K562 (cell line): ENCODE results near the gene ELOVL4. TPM values are rescaled to one million over a fixed set of nuclear protein-coding genes. Genes with fewer than 3 reads are reported as not detected.
A peak's percentile ranks its signal among the peaks of the same experiment; 100 is the strongest.

Experiments used
- ATF2 ChIP-seq: sonication (generic); formaldehyde crosslinking; IDR thresholded peaks from 2 replicates; pipeline ENCODE4 v1.8.1; 2022; ENCODE audit warnings: missing genetic modification reagents
- ATF6 ChIP-seq: sonication (generic); formaldehyde crosslinking; IDR thresholded peaks from 2 replicates; pipeline ENCODE4 v1.4.0; 2020; ENCODE audit warnings: mild to moderate bottlenecking, missing genetic modification reagents
- E2F4 ChIP-seq: sonication (generic); formaldehyde crosslinking; IDR thresholded peaks from 2 replicates; pipeline ENCODE4 v1.8.0; 2022; ENCODE audit warnings: mild to moderate bottlenecking, low read depth, missing genetic modification reagents
- ETS1 ChIP-seq: conservative IDR thresholded peaks from 2 replicates; pipeline ENCODE4 v1.6.1; 2011; ENCODE audit warnings: low read depth, mild to moderate bottlenecking, low read length; ENCODE audit not compliant: control insufficient read depth
- GABPA ChIP-seq: fragments of 200-800 bp; sonication (Bioruptor generic); conservative IDR thresholded peaks from 2 replicates; pipeline ENCODE4 v1.6.1; 2016; ENCODE audit warnings: low read depth, missing genetic modification characterization, missing compliant biosample characterization
- MAZ ChIP-seq, 2 experiments: fragments of 450-650 bp in 1 of 2; sonication (generic) in 1 of 2; formaldehyde crosslinking; IDR thresholded peaks in 1 of 2; conservative IDR thresholded peaks in 1 of 2; 2 replicates each; pipeline versions ENCODE4 v1.4.0 to v1.5.0; 2020; ENCODE audit warnings: mild to moderate bottlenecking in 1 of 2, missing genetic modification reagents in 1 of 2
- MGA ChIP-seq: fragments of 450-650 bp; IDR thresholded peaks from 2 replicates; pipeline ENCODE4 v1.6.1; 2016; ENCODE audit warnings: mild to moderate bottlenecking, moderate library complexity
- NFRKB ChIP-seq: fragments of 450-650 bp; IDR thresholded peaks from 2 replicates; pipeline ENCODE4 v1.6.1; 2016; ENCODE audit warnings: low read depth
- ZNF696 ChIP-seq: fragments of 250-450 bp; sonication (Bioruptor Pico); conservative IDR thresholded peaks from 2 replicates; pipeline ENCODE4 v1.4.0; 2020; ENCODE audit warnings: mild to moderate bottlenecking, moderate library complexity
- polyA plus RNA-seq, 8 experiments: library from polyadenylated mRNA; depleted of rRNA in 4 of 8; stranded (reverse) in 5 of 8; unstranded in 3 of 8; fragments of >200 nt; fragmentation: Nextera tagmentation in 2 of 8; fragmentation: Illumina TruSeq in 1 of 8; extraction: Ambion mirVana in 2 of 8; extraction: Trizol in 1 of 8; gene quantifications; 2 replicates each; pipeline versions ENCODE4 v1.2.1 to v1.2.3, GENCODE V29; 2011 to 2014; ENCODE audit warnings: inconsistent platforms in 1 of 8, missing spikeins in 1 of 8
- total RNA-seq, 7 experiments: library from RNA; depleted of rRNA in 6 of 7; stranded (reverse); fragments of >200 nt in 6 of 7; fragmentation: Illumina TruSeq in 2 of 7; extraction: Trizol in 2 of 7; gene quantifications; 2 replicates each; pipeline versions ENCODE4 v1.2.1 to v1.2.3, GENCODE V29; 2011 to 2021; ENCODE audit warnings: low replicate concordance in 1 of 7

ELOVL4 gene
- total and polyA plus RNA-seq, 9 of the 15 experiments (the other 6 are each of a cell fraction or from before 2014, with no cell fraction given), result not detected

- no peak for TF ChIP-seq ATF6 (CRISPR knock-in tag)
- TF ChIP-seq NFRKB, result no peak
- TF ChIP-seq ZNF696, result no peak
- no peak for TF ChIP-seq ATF2 (CRISPR knock-in tag)
- TF ChIP-seq GABPA (tag), result 0 out of 2 replicates have a peak, but pooled peaks have one; percentile 30
- peak; percentile 52; the same call in 1 of the 2 replicates for TF ChIP-seq ETS1
- TF ChIP-seq MAZ (CRISPR knock-in tag; conservative IDR thresholded peaks at IDR 0.05 in 1 of 2, IDR thresholded peaks at IDR 0.05 in 1 of 2), result peak in 1 of 2 experiments; percentile 63; a peak in 1 of 4 replicates
- TF ChIP-seq E2F4 (CRISPR knock-in tag), result no peak
- TF ChIP-seq MGA, result peak; percentile 74
Observed at GRCh38 chr6:79869600-79870084, 77.7 kb downstream of the ELOVL4 start (continued).
